ENCODE data around the gene ESF1. TPM values are rescaled to one million over a fixed set of nuclear protein-coding genes. Genes with fewer than 3 reads are reported as not detected.

ESF1 gene
- total RNA-seq, 1 experiment from 2014 or later = 22.7 TPM

DNA sequence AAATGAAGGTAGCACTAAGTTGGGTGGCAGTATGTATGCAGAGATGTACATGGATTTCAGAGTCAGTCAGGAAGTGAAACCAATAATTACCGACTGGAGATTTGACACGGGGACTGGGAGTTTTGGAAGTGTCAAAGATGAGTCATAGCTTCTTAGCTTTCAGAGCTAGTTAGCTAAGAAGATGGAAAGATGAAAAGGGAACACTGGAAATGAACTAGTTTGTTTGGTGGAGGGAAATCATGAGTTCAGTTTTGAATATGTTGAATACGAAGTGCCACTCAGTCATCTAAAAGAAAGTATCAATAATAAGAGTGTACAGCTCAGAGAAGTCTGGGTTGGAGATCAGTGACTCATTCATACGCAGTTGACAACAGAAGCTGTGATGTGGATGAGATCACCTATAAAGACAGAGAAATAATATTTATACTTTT, 7.5 kb downstream of the ESF1 start:
- Histone ChIP-seq H3K27me3 (replicated peaks; ENCODE audit: control insufficient read depth, insufficient read depth, low read length) (no peaks in the 10 kb centered on the region), H3K4me3 (ENCODE audit: low read depth, low read length) (no peak overlapping the region), H3K9me3 (no peaks in the 10 kb centered on the region), H3K4me1 (no peaks in the 10 kb centered on the region), H3K36me3 (ENCODE audit: control insufficient read depth, insufficient read depth, low read length) (peaks cover 4% of the 10 kb centered on the region)
- BruUV-seq (replicated peaks) = no TSS peak
- ChIA-PET CTCF (no interaction called here), POLR2A (no interaction called here)
- DNase-seq = no peak
- Mint-ChIP-seq H3K36me3 (ENCODE audit: insufficient read depth, unreplicated experiment) (peaks cover 56% of the 10 kb centered on the region), H3K27ac (ENCODE audit: unreplicated experiment) (no peak overlapping the region), H3K27me3 (ENCODE audit: insufficient read depth, unreplicated experiment) (no peaks in the 10 kb centered on the region), H3K4me1 (ENCODE audit: low read depth, unreplicated experiment) (no peaks in the 10 kb centered on the region), H3K9me3 (ENCODE audit: unreplicated experiment) (no peaks in the 10 kb centered on the region), H3K4me3 (ENCODE audit: unreplicated experiment) (no peak overlapping the region)
- TF ChIP-seq, protein P1, sequence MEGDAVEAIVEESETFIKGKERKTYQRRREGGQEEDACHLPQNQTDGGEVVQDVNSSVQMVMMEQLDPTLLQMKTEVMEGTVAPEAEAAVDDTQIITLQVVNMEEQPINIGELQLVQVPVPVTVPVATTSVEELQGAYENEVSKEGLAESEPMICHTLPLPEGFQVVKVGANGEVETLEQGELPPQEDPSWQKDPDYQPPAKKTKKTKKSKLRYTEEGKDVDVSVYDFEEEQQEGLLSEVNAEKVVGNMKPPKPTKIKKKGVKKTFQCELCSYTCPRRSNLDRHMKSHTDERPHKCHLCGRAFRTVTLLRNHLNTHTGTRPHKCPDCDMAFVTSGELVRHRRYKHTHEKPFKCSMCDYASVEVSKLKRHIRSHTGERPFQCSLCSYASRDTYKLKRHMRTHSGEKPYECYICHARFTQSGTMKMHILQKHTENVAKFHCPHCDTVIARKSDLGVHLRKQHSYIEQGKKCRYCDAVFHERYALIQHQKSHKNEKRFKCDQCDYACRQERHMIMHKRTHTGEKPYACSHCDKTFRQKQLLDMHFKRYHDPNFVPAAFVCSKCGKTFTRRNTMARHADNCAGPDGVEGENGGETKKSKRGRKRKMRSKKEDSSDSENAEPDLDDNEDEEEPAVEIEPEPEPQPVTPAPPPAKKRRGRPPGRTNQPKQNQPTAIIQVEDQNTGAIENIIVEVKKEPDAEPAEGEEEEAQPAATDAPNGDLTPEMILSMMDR (IDR thresholded peaks at IDR 0.05; ENCODE audit: insufficient read depth in 1 of 2, low read depth in 1 of 2, low read length in 1 of 2, severe bottlenecking in 1 of 2, unreplicated experiment in 1 of 2) = no peak
- intact Hi-C loops (cut with micrococcal nuclease; ENCODE audit: unreplicated experiment) = no loop called here

- ChIA-PET POLR2A (no interaction called here), CTCF (no interaction called here)
- TF ChIP-seq, protein P1 (IDR thresholded peaks at IDR 0.05; ENCODE audit: insufficient read depth in 1 of 2, low read depth in 1 of 2, low read length in 1 of 2, severe bottlenecking in 1 of 2, unreplicated experiment in 1 of 2) = no peak
These were observed 8.9 kb downstream of the ESF1 start for GRCh38 chr20:13775867-13776266.

DNA sequence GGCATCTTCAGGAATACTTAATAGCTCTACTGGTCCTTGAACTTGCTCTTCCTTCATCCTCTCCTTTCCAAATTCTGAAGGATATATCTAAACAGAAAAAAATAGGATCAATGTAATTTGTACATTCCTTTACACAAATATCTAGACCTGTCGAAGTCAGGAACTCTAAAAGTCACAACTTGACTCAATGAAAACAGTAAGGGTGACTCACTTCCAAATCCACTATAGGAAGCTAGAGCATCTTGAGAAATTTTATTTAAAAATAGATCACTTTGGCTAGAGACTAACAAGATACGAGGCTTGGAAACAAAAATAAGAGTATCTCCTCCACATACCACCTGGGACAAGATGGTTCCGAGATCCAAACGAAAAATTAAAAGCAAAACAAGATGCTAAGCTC, 12.2 kb downstream of the ESF1 start:
- CTCF ChIA-PET = interaction anchor here (0.6 to 2.0 kb wide), 4 partner anchors 9 to 226 kb away, joined by 3 to 8 read pairs (median 4); partner anchors contain the start of genes ESF1 and NDUFAF5
- BruUV-seq (replicated peaks) = no TSS peak
- Mint-ChIP-seq H3K27me3 (ENCODE audit: insufficient read depth, unreplicated experiment) (no peaks in the 10 kb centered on the region), H3K36me3 (ENCODE audit: insufficient read depth, unreplicated experiment) (peaks cover 74% of the 10 kb centered on the region), H3K9me3 (ENCODE audit: unreplicated experiment) (no peaks in the 10 kb centered on the region), H3K27ac (ENCODE audit: unreplicated experiment) (no peak overlapping the region), H3K4me1 (ENCODE audit: low read depth, unreplicated experiment) (no peaks in the 10 kb centered on the region), H3K4me3 (ENCODE audit: unreplicated experiment) (no peak overlapping the region)
- intact Hi-C loops (cut with micrococcal nuclease; ENCODE audit: unreplicated experiment) = loop anchor here (1.0 to 5.0 kb wide), 4 partner anchors 162 to 845 kb away; no protein-coding TSS in a partner anchor
- DNase-seq = no peak
- Histone ChIP-seq H3K36me3 (ENCODE audit: control insufficient read depth, insufficient read depth, low read length) (no peaks in the 10 kb centered on the region; the same call in none of the 2 replicates), H3K4me1 (no peaks in the 10 kb centered on the region; the same call in 1 of the 2 replicates), H3K27me3 (replicated peaks; ENCODE audit: control insufficient read depth, insufficient read depth, low read length) (no peaks in the 10 kb centered on the region), H3K4me3 (ENCODE audit: low read depth, low read length) (no peak overlapping the region), H3K9me3 (no peaks in the 10 kb centered on the region)
- POLR2A ChIA-PET = interaction anchor here (0.5 kb wide), 1 partner anchor 229 kb away, joined by 3 read pairs; no protein-coding TSS in a partner anchor
- TF ChIP-seq, protein P1 (IDR thresholded peaks at IDR 0.05; ENCODE audit: insufficient read depth in 1 of 2, low read depth in 1 of 2, low read length in 1 of 2, severe bottlenecking in 1 of 2, unreplicated experiment in 1 of 2) = no peak

More at GRCh38 chr20:13775867-13776266, 8.9 kb downstream of the ESF1 start:
- no TSS peak for BruUV-seq (replicated peaks)
- Mint-ChIP-seq H3K4me3 (ENCODE audit: unreplicated experiment) (no peak overlapping the region), H3K4me1 (ENCODE audit: low read depth, unreplicated experiment) (no peaks in the 10 kb centered on the region), H3K27me3 (ENCODE audit: insufficient read depth, unreplicated experiment) (no peaks in the 10 kb centered on the region), H3K36me3 (ENCODE audit: insufficient read depth, unreplicated experiment) (peaks cover 55% of the 10 kb centered on the region), H3K27ac (ENCODE audit: unreplicated experiment) (no peak overlapping the region), H3K9me3 (ENCODE audit: unreplicated experiment) (no peaks in the 10 kb centered on the region)
- no peaks in the 10 kb centered on the region; the same call in 1 of the 2 replicates for H3K4me1 ChIP-seq
- no peak overlapping the region for H3K4me3 ChIP-seq (ENCODE audit: low read depth, low read length)
- H3K36me3 ChIP-seq (ENCODE audit: control insufficient read depth, insufficient read depth, low read length) = peaks cover 1% of the 10 kb centered on the region
- no peak for DNase-seq
- H3K9me3 ChIP-seq = no peaks in the 10 kb centered on the region
- intact Hi-C loops (cut with micrococcal nuclease; ENCODE audit: unreplicated experiment) = no loop called here
- H3K27me3 ChIP-seq (replicated peaks; ENCODE audit: control insufficient read depth, insufficient read depth, low read length) = no peaks in the 10 kb centered on the region

Measured in Caco-2 (cell line).